ENCODE data around the gene OLIG1. TPM values are rescaled to one million over a fixed set of nuclear protein-coding genes. Genes with fewer than 3 reads are reported as not detected.
A peak's percentile ranks its signal among the peaks of the same experiment; 100 is the strongest.

The OLIG1 gene
- total and polyA plus RNA-seq, 2 donors (not counting 1 experiment from before 2014, with no cell fraction given), result 0.33 TPM; not detected in 1

GRCh38 chr21:33024201-33025103 is 45.5 kb upstream of the OLIG1 start:
- H3K9ac ChIP-seq (ENCODE audit: low read length), result no peak overlapping the region
- intact Hi-C loops (cut with micrococcal nuclease), result no loop called here
- H3K4me1 ChIP-seq (ENCODE audit: control insufficient read depth in 2 of 2, insufficient read depth in 2 of 2, low read length in 2 of 2), result peaks cover 44 to 64% of the 10 kb centered on the region in 2 donors
- no peak overlapping the region for H3K27ac ChIP-seq (ENCODE audit: low read length in 2 of 2)
- POLR2A ChIA-PET, result no interaction called here
- no peaks in the 10 kb centered on the region for H4K20me1 ChIP-seq (ENCODE audit: control insufficient read depth, insufficient read depth, low read length, poor library complexity, severe bottlenecking)
- no peak for ATAC-seq (ENCODE audit: low read depth)
- H3K79me2 ChIP-seq (ENCODE audit: control insufficient read depth, insufficient read depth, low read length), result no peaks in the 10 kb centered on the region
- WGBS (ENCODE audit: insufficient coverage), result 17% methylated on average over 34 of the region's 40 CpGs
- no peak overlapping the region for H3K4me3 Mint-ChIP-seq
- H3K27me3 Mint-ChIP-seq, result peaks cover 60% of the 10 kb centered on the region
- no peak overlapping the region for H3K27ac Mint-ChIP-seq
- peaks cover 0 to 44% (median 0%) of the 10 kb centered on the region in 3 donors for H3K9me3 ChIP-seq (ENCODE audit: control extremely low read depth in 1 of 3, control insufficient read depth in 2 of 3, insufficient read depth in 1 of 3, low read length in 2 of 3)
- peaks cover 34% of the 10 kb centered on the region for H3K4me1 Mint-ChIP-seq
- no peaks in the 10 kb centered on the region for H3K36me3 ChIP-seq (replicated peaks in 1 of 2; ENCODE audit: control extremely low read depth in 1 of 2, control insufficient read depth in 1 of 2, extremely low read depth in 1 of 2, insufficient read depth in 2 of 2, low read length in 1 of 2)
- H3K4me2 ChIP-seq (replicated peaks; ENCODE audit: low read depth, low read length, poor library complexity, severe bottlenecking), result no peak overlapping the region
- H3K27me3 ChIP-seq (replicated peaks in 1 of 4; ENCODE audit: control extremely low read depth in 1 of 4, control insufficient read depth in 3 of 4, insufficient read depth in 4 of 4, low read length in 3 of 4), result peaks cover 0 to 93% (median 62%) of the 10 kb centered on the region in 4 experiments
- no peak overlapping the region for H2AFZ ChIP-seq (ENCODE audit: insufficient read depth, low read depth, low read length, poor library complexity, severe bottlenecking)
- no peak for DNase-seq
- no peaks in the 10 kb centered on the region for H3K9me3 Mint-ChIP-seq (ENCODE audit: insufficient read depth)
- CTCF ChIA-PET, result no interaction called here
- H3K4me3 ChIP-seq (ENCODE audit: control extremely low read depth in 1 of 5, extremely low read depth in 1 of 5, insufficient read depth in 1 of 5, low read depth in 2 of 5, low read length in 4 of 5), result no peak overlapping the region
- TF ChIP-seq CTCF (IDR thresholded peaks at IDR 0.05), result no peak
- no peak for TF ChIP-seq EZH2 (IDR thresholded peaks at IDR 0.05; ENCODE audit: borderline replicate concordance, insufficient read depth, low read depth, low read length, poor library complexity, severe bottlenecking)

- H3K4me2 ChIP-seq (replicated peaks; ENCODE audit: low read depth, low read length, poor library complexity, severe bottlenecking), result no peak overlapping the region
- peaks cover 0 to 49% (median 0%) of the 10 kb centered on the region in 3 donors for H3K9me3 ChIP-seq (ENCODE audit: control extremely low read depth in 1 of 3, control insufficient read depth in 2 of 3, insufficient read depth in 1 of 3, low read length in 2 of 3)
- no peaks in the 10 kb centered on the region for H3K9me3 Mint-ChIP-seq (ENCODE audit: insufficient read depth)
- H3K27ac Mint-ChIP-seq, result no peak overlapping the region
- intact Hi-C loops (cut with micrococcal nuclease), result no loop called here
- no peaks in the 10 kb centered on the region for H4K20me1 ChIP-seq (ENCODE audit: control insufficient read depth, insufficient read depth, low read length, poor library complexity, severe bottlenecking)
- H3K4me3 ChIP-seq (ENCODE audit: control extremely low read depth in 1 of 5, extremely low read depth in 1 of 5, insufficient read depth in 1 of 5, low read depth in 2 of 5, low read length in 4 of 5), result no peak overlapping the region
- ATAC-seq (ENCODE audit: low read depth) (no peak), DNase-seq (peak; percentile 23)
- peaks cover 64% of the 10 kb centered on the region for H3K27me3 Mint-ChIP-seq
- H3K9ac ChIP-seq (ENCODE audit: low read length), result no peak overlapping the region
- ChIA-PET CTCF (no interaction called here), POLR2A (interaction anchor here (0.6 kb wide), 1 partner anchor 271 kb away, joined by 7 read pairs; no protein-coding TSS in a partner anchor)
- peaks cover 36% of the 10 kb centered on the region for H3K4me1 Mint-ChIP-seq
- no peaks in the 10 kb centered on the region for H3K36me3 ChIP-seq (replicated peaks in 1 of 2; ENCODE audit: control extremely low read depth in 1 of 2, control insufficient read depth in 1 of 2, extremely low read depth in 1 of 2, insufficient read depth in 2 of 2, low read length in 1 of 2)
- H3K27ac ChIP-seq (ENCODE audit: low read length in 2 of 2), result no peak overlapping the region
- no peak overlapping the region for H3K4me3 Mint-ChIP-seq
- no peak for TF ChIP-seq EZH2 (IDR thresholded peaks at IDR 0.05; ENCODE audit: borderline replicate concordance, insufficient read depth, low read depth, low read length, poor library complexity, severe bottlenecking)
- TF ChIP-seq CTCF (IDR thresholded peaks at IDR 0.05), result no peak
- peaks cover 0 to 93% (median 61%) of the 10 kb centered on the region in 4 experiments for H3K27me3 ChIP-seq (replicated peaks in 1 of 4; ENCODE audit: control extremely low read depth in 1 of 4, control insufficient read depth in 3 of 4, insufficient read depth in 4 of 4, low read length in 3 of 4)
- no peak overlapping the region for H2AFZ ChIP-seq (ENCODE audit: insufficient read depth, low read depth, low read length, poor library complexity, severe bottlenecking)
- 9% methylated on average over 22 of the region's 22 CpGs for WGBS (ENCODE audit: insufficient coverage)
- H3K79me2 ChIP-seq (ENCODE audit: control insufficient read depth, insufficient read depth, low read length), result no peaks in the 10 kb centered on the region
- H3K4me1 ChIP-seq (ENCODE audit: control insufficient read depth in 2 of 2, insufficient read depth in 2 of 2, low read length in 2 of 2), result peaks cover 46 to 58% of the 10 kb centered on the region in 2 donors
Measured at GRCh38 chr21:33025106-33025488, 44.8 kb upstream of the OLIG1 start.

All from B cell (primary cell).